Chondrocyte (in vitro differentiated cells): ENCODE results near the gene CHAF1B. TPM values are rescaled to one million over a fixed set of nuclear protein-coding genes. Genes with fewer than 3 reads are reported as not detected.

Experiments
- DNase-seq: peaks from one replicate; pipeline ENCODE4 v3.0.0; 2021; ENCODE audit warnings: mixed read lengths, low spot score
- H3K27ac Mint-ChIP-seq: one replicate; pipeline ENCODE4 v1.8.0; 2021; ENCODE audit warnings: mild to moderate bottlenecking, moderate library complexity, mixed read lengths; ENCODE audit not compliant: unreplicated experiment
- H3K27me3 Mint-ChIP-seq: 2 replicates; pipeline ENCODE4 v1.8.0; 2021; ENCODE audit warnings: low read depth, mixed read lengths
- H3K36me3 Mint-ChIP-seq: 2 replicates; pipeline ENCODE4 v1.8.0; 2021; ENCODE audit warnings: low read depth, mixed read lengths
- H3K4me1 Mint-ChIP-seq: 2 replicates; pipeline ENCODE4 v1.8.0; 2021; ENCODE audit warnings: low read depth, mild to moderate bottlenecking, mixed read lengths
- H3K4me3 Mint-ChIP-seq: one replicate; pipeline ENCODE4 v1.8.0; 2021; ENCODE audit warnings: mild to moderate bottlenecking, moderate library complexity, mixed read lengths; ENCODE audit not compliant: unreplicated experiment
- H3K9me3 Mint-ChIP-seq: 2 replicates; pipeline ENCODE4 v1.8.0; 2021; ENCODE audit warnings: low read depth, mixed read lengths
- total RNA-seq: library from RNA; stranded (reverse); gene quantifications from 3 replicates; pipeline ENCODE4 v1.2.1, GENCODE V29; 2021
- TF ChIP-seq, protein P1 (sequence below): fragments of 200-600 bp; sonication (generic); IDR thresholded peaks from 2 replicates; pipeline ENCODE4 v1.5.0; 2021; ENCODE audit warnings: antibody characterized with exemption, mild to moderate bottlenecking, moderate library complexity

The CHAF1B gene
- total RNA-seq, 1 donor from 2014 or later: 2.6 TPM

DNA sequence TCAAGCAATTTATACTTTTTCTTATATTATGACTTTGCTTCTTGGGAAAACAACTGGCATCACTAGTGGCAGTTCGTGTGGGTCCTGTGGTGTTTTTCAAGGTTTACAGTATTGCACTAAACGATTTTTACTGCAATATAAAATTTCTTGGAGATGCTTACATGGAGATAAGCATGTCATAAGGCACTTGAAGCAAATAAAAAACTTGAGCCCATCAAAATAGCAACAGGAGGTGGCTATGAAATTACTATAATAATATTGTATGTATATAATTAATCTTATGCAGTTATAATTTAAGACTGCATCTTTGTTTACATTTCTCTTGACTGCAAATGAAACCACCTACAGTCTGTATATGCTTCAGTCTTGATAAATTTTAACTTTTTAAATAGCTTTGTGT lies 29.3 kb upstream of the CHAF1B start:
- Mint-ChIP-seq H3K27me3 (no peaks in the 10 kb centered on the region), H3K4me1 (no peaks in the 10 kb centered on the region), H3K4me3 (no peak overlapping the region), H3K27ac (no peak overlapping the region), H3K9me3 (no peaks in the 10 kb centered on the region), H3K36me3 (peaks cover 32% of the 10 kb centered on the region)
- TF ChIP-seq, protein P1, sequence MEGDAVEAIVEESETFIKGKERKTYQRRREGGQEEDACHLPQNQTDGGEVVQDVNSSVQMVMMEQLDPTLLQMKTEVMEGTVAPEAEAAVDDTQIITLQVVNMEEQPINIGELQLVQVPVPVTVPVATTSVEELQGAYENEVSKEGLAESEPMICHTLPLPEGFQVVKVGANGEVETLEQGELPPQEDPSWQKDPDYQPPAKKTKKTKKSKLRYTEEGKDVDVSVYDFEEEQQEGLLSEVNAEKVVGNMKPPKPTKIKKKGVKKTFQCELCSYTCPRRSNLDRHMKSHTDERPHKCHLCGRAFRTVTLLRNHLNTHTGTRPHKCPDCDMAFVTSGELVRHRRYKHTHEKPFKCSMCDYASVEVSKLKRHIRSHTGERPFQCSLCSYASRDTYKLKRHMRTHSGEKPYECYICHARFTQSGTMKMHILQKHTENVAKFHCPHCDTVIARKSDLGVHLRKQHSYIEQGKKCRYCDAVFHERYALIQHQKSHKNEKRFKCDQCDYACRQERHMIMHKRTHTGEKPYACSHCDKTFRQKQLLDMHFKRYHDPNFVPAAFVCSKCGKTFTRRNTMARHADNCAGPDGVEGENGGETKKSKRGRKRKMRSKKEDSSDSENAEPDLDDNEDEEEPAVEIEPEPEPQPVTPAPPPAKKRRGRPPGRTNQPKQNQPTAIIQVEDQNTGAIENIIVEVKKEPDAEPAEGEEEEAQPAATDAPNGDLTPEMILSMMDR: no peak
- DNase-seq: no peak

DNA sequence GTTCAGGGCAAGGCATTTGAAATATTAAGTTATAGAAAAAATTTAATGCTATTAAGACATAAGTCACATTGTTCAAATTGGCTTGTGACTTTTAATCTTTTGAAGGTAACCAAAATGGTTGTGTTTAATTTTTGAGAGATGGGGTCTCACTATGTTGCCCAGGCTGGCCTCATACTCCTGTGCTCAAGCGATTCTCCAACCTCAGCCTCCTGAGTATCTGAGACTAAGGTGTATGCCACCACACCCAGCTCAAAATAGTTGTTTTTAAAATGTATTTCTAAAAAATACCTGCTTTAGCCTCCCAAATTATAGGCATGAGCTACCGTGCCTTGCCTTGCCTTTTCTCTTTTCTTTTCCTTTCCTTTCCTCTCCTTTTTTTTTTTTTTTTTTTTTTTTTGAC lies 26.0 kb upstream of the CHAF1B start:
- Mint-ChIP-seq H3K36me3 (peaks cover 31% of the 10 kb centered on the region), H3K27ac (no peak overlapping the region), H3K4me3 (no peak overlapping the region), H3K4me1 (no peaks in the 10 kb centered on the region), H3K9me3 (no peaks in the 10 kb centered on the region), H3K27me3 (no peaks in the 10 kb centered on the region)
- TF ChIP-seq, protein P1: no peak
- no peak for DNase-seq

DNA sequence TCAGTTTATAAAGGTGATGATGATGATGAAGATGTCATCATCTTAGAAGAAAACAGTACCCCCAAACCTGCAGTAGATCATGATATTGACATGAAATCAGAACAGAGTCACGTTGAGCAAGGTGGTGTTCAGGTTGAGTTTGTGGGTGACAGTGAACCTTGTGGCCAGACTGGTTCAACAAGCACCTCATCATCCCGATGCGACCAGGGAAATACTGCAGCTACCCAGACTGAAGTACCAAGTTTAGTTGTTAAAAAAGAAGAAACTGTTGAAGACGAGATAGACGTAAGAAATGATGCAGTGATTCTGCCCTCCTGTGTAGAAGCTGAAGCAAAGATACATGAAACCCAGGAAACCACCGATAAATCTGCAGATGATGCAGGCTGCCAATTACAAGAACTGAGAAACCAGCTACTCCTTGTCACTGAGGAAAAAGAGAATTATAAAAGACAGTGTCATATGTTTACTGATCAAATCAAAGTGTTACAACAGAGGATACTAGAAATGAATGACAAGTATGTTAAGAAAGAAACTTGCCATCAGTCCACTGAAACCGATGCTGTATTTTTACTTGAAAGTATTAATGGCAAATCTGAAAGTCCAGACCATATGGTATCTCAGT lies 16.0 kb upstream of the CHAF1B start:
- H3K4me3 Mint-ChIP-seq: no peak overlapping the region
- peaks cover 44% of the 10 kb centered on the region for H3K36me3 Mint-ChIP-seq
- no peak for DNase-seq
- H3K27ac Mint-ChIP-seq: no peak overlapping the region
- H3K9me3 Mint-ChIP-seq: no peaks in the 10 kb centered on the region
- no peaks in the 10 kb centered on the region for H3K27me3 Mint-ChIP-seq
- no peaks in the 10 kb centered on the region for H3K4me1 Mint-ChIP-seq
- TF ChIP-seq, protein P1: no peak

DNA sequence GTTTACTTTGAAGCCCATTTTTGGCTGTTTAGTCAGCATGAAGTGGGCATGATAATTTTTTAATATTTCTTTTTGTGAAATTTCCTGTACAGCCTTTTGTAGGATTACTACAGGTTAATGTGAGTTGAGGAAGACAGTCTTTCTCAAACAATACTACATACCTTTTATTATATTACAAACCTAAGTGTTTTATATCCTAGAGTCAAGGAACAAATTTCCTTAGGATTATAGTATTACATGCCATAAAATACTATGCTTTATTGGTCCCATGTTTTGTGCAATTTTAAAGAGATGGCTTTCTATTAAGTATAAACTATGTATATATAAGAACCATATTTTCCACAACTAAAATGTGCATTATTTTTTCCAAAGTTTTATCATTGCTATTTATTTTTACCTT lies 9.2 kb upstream of the CHAF1B start:
- DNase-seq: no peak
- TF ChIP-seq, protein P1: no peak
- Mint-ChIP-seq H3K27me3 (no peaks in the 10 kb centered on the region), H3K36me3 (peaks cover 30% of the 10 kb centered on the region), H3K9me3 (no peaks in the 10 kb centered on the region), H3K4me3 (no peak overlapping the region), H3K27ac (no peak overlapping the region), H3K4me1 (no peaks in the 10 kb centered on the region)

DNA sequence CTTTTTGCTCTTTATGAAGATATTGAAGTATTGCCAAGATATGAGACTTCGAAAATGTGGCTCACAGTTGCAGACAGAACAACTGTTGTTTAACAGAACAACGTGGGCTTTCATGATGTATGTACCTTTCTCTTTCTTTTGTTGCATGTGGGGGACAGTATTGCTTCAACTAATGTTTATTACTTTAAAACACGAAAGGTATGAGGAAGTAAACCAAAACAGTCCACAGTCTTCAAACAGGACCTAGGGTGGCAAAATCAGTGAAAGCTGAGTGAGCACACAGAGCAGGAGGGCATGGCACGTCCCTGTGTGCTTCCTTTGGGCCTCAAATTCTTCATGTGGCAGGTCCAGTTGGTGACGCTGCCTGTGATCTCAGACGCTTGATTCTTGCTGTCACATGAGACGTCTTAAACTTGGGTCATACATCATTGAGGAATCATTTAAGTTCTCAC lies 7.8 kb upstream of the CHAF1B start:
- Mint-ChIP-seq H3K4me1 (peaks cover 4% of the 10 kb centered on the region), H3K27ac (no peak overlapping the region), H3K27me3 (no peaks in the 10 kb centered on the region), H3K9me3 (no peaks in the 10 kb centered on the region), H3K36me3 (peaks cover 23% of the 10 kb centered on the region), H3K4me3 (no peak overlapping the region)
- TF ChIP-seq, protein P1: no peak
- no peak for DNase-seq
